ENCODE measurements around the gene ASB17.
"Not testable (repeated sequence)": the region's sequence is repeated elsewhere in the genome, so short reads cannot be mapped to it uniquely, and the experiment has no call there.

The ASB17 gene, protein sequence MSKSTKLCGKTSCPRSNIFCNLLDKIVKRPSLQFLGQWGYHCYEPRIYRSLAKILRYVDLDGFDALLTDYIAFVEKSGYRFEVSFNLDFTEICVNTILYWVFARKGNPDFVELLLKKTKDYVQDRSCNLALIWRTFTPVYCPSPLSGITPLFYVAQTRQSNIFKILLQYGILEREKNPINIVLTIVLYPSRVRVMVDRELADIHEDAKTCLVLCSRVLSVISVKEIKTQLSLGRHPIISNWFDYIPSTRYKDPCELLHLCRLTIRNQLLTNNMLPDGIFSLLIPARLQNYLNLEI

DNA sequence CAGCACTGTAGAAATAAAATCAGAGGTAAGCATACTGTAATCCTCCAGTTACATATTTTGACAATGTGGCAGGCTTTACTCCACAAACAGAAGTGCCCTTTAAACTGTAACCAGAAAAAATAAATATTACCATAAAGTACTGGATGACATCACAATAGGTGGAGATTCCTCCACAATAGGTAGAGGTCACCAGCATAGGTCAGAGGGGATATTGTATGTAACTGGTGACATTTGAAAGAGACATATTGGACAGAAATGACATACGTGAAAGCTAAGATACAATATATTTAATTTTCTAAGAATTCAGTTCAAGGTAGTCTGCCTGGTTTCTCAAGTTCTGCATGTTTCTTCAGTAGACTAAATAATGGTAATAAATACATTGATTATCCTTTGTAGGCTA, at the start of gene ASB17:
TSS of gene ASB17 (minus strand) at position 101 of the 400 bp plus-strand sequence. CDS start 113 bp downstream, outside the sequence.
- DNase-seq = no peak

DNA sequence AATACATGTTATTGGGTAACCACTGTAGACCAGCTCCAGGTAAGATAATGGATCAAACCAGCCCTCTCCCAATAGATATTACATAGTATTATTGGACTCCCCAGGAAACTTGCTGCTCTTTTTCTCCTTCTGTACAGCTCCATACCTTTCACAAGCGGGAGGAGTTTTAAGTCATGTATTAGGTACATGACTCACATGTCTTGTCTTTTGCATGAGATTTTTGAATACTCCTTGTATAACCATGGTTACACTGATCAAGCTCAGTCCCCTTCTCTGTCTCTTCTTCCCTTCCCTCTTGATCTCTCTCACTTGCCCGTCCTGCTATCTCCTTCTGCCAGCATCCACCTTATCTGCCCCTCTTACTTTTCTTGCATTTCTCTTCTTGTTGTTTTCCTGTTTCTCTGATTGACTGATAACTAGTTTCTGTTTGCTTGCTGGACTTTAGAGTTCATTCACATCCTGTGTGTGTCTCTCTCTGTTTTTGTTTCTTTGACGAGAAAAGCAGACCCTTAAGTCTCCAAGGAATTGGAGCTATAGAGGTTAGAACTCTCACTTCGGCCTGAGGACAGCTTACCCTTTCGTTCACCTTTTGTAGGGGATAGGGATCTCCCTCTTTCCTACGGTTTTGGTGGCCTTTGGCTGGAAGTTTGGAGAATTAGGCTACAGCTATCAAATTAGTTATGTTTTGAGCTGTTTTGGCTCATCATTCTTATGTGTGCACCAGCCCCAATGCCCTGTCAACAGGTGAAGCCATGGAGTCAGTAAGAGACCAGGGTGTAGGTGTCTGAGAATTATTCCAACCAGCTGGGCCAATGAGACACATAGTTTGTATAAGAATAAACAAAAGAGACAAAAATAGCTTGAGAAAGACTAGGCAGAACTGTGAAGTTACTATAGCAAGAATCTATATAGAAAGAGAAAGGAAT, 49.0 kb upstream of the ASB17 start:
- DNase-seq = no peak

DNA sequence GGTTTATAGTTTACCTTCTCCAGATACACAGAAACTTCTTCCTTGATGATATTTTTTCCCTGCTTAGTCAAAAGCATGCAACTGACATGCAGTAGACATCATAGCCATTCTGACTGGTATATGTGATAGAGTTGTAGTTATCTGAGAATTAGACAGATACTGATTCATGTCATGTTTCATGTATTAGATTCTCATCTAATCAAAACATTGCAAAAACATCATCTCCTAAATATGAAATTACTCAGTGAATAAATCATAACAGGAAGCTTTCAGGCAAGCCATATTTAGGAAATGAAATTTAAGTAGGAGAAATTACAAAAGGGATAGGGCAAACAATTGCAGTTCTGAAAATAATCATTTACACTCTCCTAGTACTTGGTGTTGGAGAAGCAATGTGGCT, 38.4 kb upstream of the ASB17 start:
- no peak for DNase-seq

DNA sequence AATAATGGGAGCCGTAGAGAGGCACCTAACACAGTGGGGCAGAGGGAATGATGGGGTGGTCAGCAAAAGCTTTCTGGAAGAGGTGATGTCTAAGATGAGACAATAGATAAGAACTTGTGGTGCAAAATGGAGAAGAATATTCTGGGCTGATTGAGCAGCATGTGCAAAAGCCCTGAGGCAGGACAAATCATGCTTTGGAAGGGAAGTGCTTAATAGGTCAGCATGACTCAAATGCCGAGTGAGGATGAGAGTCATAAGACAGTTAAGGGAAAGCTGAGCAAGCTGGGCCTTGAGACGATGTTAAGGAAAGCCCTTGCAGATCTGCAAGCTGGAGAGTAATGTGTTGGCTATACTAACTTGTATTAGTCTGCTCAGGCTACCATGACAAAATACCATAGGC, 37.3 kb upstream of the ASB17 start:
- DNase-seq = no peak

DNA sequence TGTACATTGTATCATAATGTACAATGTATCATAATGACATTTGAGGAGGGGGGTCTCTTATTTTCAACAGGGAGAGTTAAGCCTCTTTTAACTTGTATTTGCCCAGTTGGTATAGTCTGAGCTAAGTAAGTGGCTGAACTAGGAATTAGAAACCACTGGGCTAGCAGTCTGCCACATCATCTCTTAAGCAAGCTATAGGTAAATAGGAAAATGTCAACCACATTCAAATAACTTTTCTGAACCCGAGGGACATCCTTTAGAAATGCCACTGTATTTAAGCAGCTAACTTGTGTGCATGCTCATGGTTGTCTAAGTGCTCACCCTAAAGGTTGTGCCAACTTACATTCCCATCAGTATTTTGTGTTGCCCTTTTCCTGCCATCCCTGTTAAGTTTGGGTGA, 35.5 kb upstream of the ASB17 start:
- no peak for DNase-seq

DNA sequence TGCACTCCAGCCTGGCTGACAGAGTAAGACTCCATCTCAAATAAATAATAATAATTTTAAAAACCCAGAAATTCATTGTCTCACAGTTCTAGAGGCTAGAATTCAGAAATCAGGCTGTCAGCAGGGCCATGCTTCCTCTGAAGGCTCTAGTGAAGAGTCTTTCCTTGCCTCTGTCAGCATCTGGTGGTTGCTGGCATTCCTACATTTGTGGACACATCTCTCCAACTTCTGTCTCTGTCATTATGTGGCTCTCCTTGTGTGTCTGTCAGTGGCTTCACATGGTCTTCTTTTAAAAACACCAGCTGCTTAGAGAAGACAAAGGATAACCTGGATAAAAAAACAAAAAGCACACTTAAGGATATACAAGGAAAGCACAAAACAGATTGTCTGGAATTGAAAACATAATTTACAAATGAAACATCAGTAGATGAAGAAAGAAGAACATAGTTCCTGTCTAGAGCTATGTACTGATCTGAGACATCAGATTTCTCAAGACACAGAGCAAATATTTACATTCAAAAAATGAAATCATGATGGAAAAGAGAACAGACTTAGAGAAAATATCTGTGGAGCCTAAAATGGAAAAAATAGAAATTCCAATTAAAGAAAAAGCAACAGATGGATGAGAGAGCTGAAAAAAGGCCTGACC, 32.7 kb upstream of the ASB17 start:
- no peak for DNase-seq

DNA sequence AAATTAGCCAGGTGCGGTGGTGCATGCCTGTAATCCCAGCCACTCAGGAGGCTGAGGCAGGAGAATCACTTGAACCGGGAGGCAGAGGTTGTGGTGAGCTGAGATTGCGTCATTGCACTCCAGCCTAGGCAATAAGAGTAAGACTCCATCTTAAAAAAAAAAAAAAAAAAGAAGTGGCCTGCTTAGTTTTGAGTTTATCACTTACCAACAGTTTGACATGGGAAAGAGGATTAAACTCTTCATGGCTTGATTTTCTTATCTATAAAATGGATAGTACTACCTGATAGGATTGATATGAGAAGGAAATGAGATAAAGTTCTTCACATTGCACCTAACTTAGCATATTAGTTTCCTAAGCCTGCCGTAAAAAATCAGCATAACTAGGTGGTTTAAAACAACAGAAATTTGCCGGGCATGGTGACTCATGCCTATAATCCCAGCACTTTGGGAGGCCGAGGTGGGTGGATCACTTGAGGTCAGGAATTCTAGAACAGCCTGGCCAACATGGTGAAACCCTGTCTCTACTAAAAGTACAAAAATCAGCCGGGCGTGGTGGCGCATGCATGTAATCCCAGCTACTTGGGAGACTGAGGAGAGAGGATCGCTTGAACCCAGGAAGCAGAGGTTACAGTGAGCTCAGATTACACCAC, 32.0 kb upstream of the ASB17 start:
- DNase-seq = not testable (repeated sequence)

DNA sequence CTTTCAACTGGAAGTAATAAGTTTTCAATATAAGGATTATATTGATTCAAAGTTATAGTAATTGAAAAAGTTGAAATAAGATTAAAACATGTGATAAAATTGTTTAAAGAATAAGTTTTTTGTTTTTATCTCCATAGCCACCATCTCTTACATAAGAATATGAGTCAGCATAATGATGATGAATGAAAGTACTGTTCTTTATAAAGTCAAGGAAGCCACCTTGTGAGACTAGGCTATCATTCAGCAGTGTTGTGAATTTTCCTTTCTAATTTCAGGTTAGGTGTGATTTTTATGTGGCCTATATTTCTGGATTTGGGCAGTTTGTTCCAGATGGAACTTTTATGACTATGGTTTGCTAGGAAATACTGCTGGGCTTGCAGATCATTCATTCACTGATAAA, 22.4 kb upstream of the ASB17 start:
- no peak for DNase-seq

DNA sequence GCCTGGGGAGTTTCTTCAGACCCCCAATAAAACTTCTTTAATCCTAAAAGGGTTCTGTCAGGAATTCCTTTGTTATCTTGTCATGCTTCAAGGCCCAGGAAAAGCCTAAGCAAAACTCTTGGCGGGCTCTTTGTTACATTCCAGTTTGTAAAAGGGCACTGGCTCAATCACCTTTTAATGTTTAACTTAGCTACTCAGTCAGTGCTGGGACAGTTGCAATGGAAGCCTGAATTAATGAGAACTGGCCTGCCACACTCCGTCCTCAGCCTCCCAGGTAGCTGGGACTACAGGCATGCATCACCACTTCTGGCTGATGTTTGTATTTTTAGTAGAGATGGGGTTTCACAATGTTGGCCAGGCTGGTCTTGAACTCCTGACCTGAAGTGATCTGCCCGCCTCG, 21.3 kb upstream of the ASB17 start:
- no peak for DNase-seq

DNA sequence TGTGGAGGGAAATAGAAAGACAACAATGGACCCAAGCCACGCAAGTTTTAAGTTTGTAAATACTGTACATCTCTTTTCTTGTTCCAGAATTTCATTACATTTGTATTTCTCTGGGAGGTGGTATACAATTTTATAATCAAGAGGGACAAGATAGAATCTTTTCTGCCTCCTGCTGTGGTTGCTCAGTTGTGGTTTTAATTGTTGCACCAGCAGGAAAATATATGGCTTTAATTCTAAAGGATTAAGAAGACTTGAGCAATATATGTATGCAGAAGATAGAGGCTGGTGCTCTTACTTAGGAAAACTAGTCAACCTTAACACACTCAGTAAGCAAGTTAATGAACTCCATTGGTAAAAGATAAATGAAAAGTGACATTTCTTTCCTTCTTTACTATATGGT, 19.8 kb upstream of the ASB17 start:
- no peak for DNase-seq

DNA sequence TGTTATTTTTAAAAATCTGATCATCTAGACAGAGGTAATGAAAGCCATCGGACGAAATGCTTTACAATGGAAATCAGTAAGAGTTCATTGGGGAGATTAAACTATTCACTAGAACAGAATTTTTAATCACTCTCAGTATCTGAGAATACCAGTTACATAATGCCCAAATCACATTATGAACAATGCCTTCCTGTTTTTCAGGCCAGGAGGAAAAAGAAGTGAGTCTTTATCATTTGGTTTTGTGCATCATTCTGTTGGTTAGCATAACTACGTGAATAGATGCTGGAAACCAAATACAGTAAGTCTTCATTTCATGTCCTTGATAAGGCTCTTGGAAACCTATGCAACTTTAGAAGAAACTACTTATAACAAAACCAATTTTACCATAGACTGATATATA, 18.0 kb upstream of the ASB17 start:
- no peak for DNase-seq

DNA sequence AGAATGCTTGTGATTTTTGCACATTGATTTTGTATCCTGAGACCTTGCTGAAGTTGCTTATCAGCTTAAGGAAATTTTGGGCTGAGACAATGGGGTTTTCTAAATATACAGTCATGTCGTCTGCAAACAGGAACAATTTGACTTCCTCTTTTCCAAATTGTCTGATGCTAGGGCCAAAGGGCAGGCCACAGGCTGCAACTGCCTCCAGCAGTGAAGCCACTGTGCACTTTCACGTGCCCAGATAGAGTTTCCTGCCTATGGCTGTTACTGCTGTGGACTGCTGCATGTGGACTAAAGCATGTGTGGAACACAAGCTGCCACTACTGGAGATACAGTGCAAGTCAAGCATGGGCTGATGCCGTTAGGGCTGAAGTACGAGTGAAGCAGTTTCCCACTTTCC, 10.8 kb upstream of the ASB17 start:
- DNase-seq = not testable (repeated sequence)

DNA sequence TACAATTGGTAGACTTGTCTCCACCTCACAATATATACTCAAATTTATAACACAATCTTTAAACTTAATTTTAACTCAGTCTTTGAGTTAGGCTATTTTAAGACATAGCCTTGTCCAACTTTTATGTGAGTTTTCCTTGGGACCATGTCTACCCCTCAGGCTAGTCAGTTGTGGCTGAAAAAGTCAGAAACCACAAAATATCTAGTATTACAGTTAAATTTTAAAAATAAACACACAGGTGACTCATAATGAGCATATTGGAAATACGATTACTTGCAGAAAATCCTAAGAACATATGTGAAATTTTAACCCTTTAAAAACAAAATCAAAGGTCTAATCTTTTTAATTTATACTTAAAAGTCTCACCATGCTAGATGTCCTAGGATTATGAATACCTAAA, 4.8 kb upstream of the ASB17 start:
- DNase-seq = no peak

DNA sequence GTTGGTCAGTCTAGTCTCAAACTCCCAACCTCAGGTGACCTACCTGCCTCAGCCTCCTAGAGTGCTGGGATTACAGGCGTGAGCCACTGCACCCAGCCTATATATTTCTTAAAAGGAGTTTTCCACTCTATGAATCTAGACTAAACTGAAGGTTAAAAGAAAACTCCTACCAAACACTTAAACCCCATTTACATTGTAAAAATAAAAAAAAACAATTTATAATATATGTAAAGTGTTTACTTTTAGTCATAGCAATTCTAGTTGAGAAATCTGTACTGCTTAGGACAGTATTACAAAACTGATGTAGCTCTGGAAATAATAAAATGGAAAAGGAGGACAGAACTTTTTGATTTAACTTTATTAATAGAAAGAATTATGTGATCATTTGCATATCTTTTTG, 9.5 kb downstream of the ASB17 start:
- DNase-seq = no peak

DNA sequence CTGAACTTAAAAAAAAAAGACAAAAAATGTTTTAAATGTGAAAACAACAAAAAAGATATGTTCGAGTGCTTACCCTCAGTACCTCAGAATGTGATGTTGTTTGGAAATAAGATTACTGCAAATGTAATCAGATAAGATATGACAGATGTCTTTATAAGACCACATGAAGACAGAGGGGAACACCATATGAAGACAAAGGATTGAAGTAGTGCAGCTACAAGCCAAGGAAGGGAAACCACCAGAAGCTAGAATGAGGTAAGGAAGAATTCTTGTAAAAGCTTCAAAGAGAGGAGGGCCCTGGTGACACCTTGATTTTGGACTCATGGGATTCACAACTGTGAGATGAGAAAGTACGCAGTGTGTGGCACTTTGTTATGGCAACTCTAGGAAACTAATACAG, 15.4 kb downstream of the ASB17 start:
- no peak for DNase-seq

DNA sequence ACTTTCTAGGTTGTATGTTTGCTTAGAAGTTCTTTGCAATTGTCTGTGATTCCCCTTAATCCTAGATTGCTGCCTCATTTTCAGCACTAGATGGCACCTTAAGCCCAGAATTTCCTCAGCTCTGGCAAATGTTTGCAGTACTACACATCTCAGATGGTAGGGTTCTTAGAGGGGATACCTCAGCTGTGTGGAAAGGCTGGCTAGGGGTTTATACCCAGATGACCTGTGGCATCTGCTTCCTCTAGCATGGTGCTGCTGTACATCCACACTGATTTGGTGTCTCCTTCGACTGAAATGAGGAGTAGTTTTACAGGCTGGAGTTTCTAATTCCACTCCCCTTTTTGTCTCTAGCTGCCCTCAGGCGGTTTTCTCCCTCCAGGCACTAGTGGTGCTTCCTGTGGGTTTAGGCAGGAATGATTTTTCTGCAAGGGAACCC, 23.5 kb downstream of the ASB17 start:
- peak; percentile 27 to 82 for DNase-seq

DNA sequence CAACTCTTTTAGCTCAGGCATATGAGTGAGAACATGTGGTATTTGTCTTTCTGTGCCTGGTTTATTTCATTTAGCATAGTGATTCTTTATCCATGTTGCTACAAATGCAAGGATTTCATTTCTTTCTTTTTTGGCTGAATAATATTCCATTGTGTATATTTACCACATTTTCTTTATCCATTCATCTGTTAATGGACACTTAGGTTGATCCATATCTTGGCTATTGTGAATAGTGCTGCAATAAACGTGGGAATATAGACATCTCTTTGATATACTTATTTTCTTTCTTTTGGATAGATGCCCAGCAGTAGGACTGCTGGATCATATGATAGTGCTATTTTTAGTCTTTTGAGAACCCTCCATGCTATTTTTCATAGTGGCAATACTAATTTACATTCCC, 30.8 kb downstream of the ASB17 start:
- DNase-seq = no peak

DNA sequence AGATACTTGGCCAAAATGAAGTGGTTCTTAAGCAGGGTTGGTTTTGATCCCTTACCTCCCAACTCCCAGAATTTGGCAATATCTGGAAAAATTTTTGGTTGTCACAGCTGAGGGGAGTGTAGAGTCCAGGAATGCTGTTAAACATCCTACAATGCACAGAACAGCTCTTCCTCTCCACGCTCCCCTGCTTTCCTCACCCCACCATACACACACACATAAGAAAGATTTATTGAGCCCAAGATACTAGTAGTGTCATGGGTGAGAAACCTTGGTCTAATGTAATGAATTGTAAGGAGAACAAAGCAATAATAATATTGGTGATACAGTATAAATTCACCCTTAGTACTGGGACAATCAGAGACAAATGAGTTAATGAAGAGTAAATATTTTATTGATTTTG, 47.8 kb downstream of the ASB17 start:
- no peak for DNase-seq

DNA sequence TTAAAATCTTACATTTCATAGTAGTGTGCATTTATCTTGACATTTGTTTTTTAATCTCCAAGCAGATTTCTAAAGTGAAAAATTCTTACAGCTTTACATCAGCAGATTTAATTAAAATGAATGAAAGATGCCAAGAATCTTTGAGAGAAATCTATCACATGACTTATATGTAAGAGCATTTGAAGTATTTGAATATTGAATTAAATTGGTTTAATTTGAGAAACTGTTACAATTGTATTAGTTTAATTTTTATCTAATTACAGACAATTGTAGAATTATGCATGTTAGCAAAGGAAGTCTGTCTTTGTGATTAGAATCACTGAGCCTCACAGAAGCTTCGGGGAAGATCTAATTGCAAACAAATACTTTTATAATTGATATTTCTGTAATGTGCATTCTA, 52.2 kb downstream of the ASB17 start:
- DNase-seq = no peak

DNA sequence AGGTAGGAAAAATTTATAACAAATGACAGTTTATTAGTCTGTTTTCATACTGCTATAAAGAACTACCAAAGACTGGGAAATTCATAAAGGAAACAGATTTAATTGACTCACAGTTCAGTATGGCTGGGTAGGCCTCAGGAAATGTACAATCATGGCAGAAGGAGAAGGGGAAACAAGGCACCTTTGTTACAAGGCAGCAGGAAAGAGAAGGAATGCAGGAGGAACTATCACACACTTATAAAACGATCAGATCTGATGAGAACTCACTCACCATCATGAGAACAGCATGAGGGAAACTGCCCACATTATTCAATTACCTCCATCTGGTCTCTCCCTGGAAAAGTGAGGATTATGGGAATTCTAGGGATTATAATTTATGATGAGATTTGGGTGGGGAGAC, 61.3 kb downstream of the ASB17 start:
- peak in 1 of 2 experiments; percentile 33 for DNase-seq

Data from NCI-H524 (cell line).